Gastroesophageal sphincter (tissue), 3 donors: ENCODE results near the gene RAB44.

Source experiments
- POLR2A ChIP-seq, 2 donors: fragments of 450-650 bp; IDR thresholded peaks; one replicate each; pipeline ENCODE4 v1.6.1; 2017; ENCODE audit warnings: antibody characterized with exemption in 2 of 2, mild to moderate bottlenecking in 2 of 2, moderate library complexity in 1 of 2
- POLR2AphosphoS5 ChIP-seq: sonication (generic); formaldehyde crosslinking; IDR thresholded peaks from one replicate; pipeline ENCODE4 v1.6.1; 2017; ENCODE audit warnings: antibody characterized with exemption
- TF ChIP-seq, protein P1 (sequence below), 4 experiments: fragments of 200-600 bp in 2 of 4; fragments of 450-650 bp in 2 of 4; sonication (generic) in 1 of 4; IDR thresholded peaks; one replicate each; pipeline ENCODE4 v1.5.1; 2017 to 2019; ENCODE audit warnings: antibody characterized with exemption in 4 of 4, mild to moderate bottlenecking in 2 of 4, moderate library complexity in 2 of 4

DNA sequence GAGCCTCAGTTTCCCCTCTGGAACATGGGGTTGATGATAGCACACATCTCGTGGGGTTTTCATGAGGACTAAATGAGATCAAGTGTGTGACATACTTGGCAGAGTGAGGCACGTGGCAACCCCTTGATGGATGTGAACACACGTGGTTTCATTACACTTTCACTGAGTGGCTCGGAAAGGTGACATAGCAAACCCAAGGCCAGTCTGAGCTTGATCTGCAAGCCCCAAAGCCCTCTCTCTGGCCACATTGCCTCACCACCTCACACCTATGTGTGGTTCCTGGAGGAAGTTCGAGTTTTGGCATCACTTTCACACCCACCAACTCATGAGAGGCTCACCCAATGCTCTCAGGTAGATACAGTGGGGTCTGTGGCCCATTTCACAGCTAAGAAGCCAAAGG is 81.6 kb downstream of the RAB44 start:
- TF ChIP-seq, protein P1, sequence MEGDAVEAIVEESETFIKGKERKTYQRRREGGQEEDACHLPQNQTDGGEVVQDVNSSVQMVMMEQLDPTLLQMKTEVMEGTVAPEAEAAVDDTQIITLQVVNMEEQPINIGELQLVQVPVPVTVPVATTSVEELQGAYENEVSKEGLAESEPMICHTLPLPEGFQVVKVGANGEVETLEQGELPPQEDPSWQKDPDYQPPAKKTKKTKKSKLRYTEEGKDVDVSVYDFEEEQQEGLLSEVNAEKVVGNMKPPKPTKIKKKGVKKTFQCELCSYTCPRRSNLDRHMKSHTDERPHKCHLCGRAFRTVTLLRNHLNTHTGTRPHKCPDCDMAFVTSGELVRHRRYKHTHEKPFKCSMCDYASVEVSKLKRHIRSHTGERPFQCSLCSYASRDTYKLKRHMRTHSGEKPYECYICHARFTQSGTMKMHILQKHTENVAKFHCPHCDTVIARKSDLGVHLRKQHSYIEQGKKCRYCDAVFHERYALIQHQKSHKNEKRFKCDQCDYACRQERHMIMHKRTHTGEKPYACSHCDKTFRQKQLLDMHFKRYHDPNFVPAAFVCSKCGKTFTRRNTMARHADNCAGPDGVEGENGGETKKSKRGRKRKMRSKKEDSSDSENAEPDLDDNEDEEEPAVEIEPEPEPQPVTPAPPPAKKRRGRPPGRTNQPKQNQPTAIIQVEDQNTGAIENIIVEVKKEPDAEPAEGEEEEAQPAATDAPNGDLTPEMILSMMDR (IDR thresholded peaks at IDR 0.05) = no peak
- TF ChIP-seq POLR2AphosphoS5 (no peak), POLR2A (IDR thresholded peaks at IDR 0.05) (no peak)
